H9 (cell line): ENCODE measurements around the gene LMF1. TPM values are rescaled to one million over a fixed set of nuclear protein-coding genes. Genes with fewer than 3 reads are reported as not detected.

Experiments used
- DNase-seq: peaks from one replicate; pipeline ENCODE4 v3.0.0-alpha.2; 2017
- H2AFZ ChIP-seq: one replicate; pipeline ENCODE4 v1.6.1; 2013; ENCODE audit warnings: mild to moderate bottlenecking, low read length, control low read depth, moderate library complexity
- H2AK5ac ChIP-seq: 2 replicates; pipeline ENCODE4 v1.6.1; 2013; ENCODE audit warnings: low read length, control low read depth, mixed read lengths; ENCODE audit not compliant: insufficient read length
- H2BK120ac ChIP-seq: one replicate; pipeline ENCODE4 v1.6.1; 2013; ENCODE audit warnings: low read depth, mild to moderate bottlenecking, low read length, control low read depth, inconsistent platforms; ENCODE audit not compliant: poor library complexity, severe bottlenecking
- H2BK12ac ChIP-seq: 2 replicates; pipeline ENCODE4 v1.6.1; 2013; ENCODE audit warnings: low read length, control low read depth, mixed read lengths, low read depth; ENCODE audit not compliant: insufficient read length
- H2BK15ac ChIP-seq: 2 replicates; pipeline ENCODE4 v1.6.1; 2013; ENCODE audit warnings: low read depth, low read length, control low read depth
- H2BK20ac ChIP-seq: one replicate; pipeline ENCODE4 v1.6.1; 2013; ENCODE audit warnings: low read depth, mild to moderate bottlenecking, low read length, control low read depth, inconsistent platforms; ENCODE audit not compliant: poor library complexity, severe bottlenecking
- H2BK5ac ChIP-seq: 2 replicates; pipeline ENCODE4 v1.6.1; 2013; ENCODE audit warnings: low read length, control low read depth, mixed read lengths; ENCODE audit not compliant: insufficient read length
- H3K14ac ChIP-seq: 2 replicates; pipeline ENCODE4 v1.6.1; 2013; ENCODE audit warnings: low read length, control low read depth; ENCODE audit not compliant: insufficient read depth
- H3K18ac ChIP-seq: 2 replicates; pipeline ENCODE4 v1.6.1; 2013; ENCODE audit warnings: low read depth, mild to moderate bottlenecking, mixed read lengths, low read length, control low read depth; ENCODE audit not compliant: insufficient read length
- H3K23ac ChIP-seq: 2 replicates; pipeline ENCODE4 v1.6.1; 2013; ENCODE audit warnings: low read length, control low read depth, mixed read lengths, low read depth; ENCODE audit not compliant: insufficient read length
- H3K23me2 ChIP-seq: 2 replicates; pipeline ENCODE4 v1.6.1; 2013; ENCODE audit warnings: low read depth, mild to moderate bottlenecking, mixed read lengths, low read length, control low read depth; ENCODE audit not compliant: insufficient read length, poor library complexity, severe bottlenecking
- H3K27ac ChIP-seq: 2 replicates; pipeline ENCODE4 v1.5.1; 2013; ENCODE audit warnings: low read length, control low read depth, mixed read lengths, low read depth; ENCODE audit not compliant: insufficient read length
- H3K27me3 ChIP-seq: 2 replicates; pipeline ENCODE4 v1.6.1; 2013; ENCODE audit warnings: low read length, control low read depth, inconsistent platforms; ENCODE audit not compliant: insufficient read depth
- H3K4ac ChIP-seq: 2 replicates; pipeline ENCODE4 v1.6.1; 2013; ENCODE audit warnings: low read depth, mild to moderate bottlenecking, control low read depth, inconsistent platforms, low read length, moderate library complexity
- H3K4me1 ChIP-seq: 2 replicates; pipeline ENCODE4 v1.6.1; 2013; ENCODE audit warnings: low read length, control low read depth, inconsistent platforms; ENCODE audit not compliant: insufficient read depth
- H3K4me2 ChIP-seq: 2 replicates; pipeline ENCODE4 v1.6.1; 2013; ENCODE audit warnings: low read length, control low read depth, mixed read lengths; ENCODE audit not compliant: insufficient read length, insufficient read depth
- H3K56ac ChIP-seq: 2 replicates; pipeline ENCODE4 v1.6.1; 2013; ENCODE audit warnings: low read depth, mild to moderate bottlenecking, mixed read lengths, low read length, control low read depth; ENCODE audit not compliant: insufficient read length
- H3K79me1 ChIP-seq: 2 replicates; pipeline ENCODE4 v1.6.1; 2013; ENCODE audit warnings: low read depth, mild to moderate bottlenecking, moderate library complexity, low read length, control low read depth, inconsistent platforms; ENCODE audit not compliant: insufficient read depth, poor library complexity, severe bottlenecking
- H3K79me2 ChIP-seq: 2 replicates; pipeline ENCODE4 v1.6.1; 2013; ENCODE audit warnings: low read length, control low read depth, inconsistent platforms; ENCODE audit not compliant: insufficient read depth
- H3K9ac ChIP-seq: 2 replicates; pipeline ENCODE4 v1.6.1; 2013; ENCODE audit warnings: low read length, control low read depth, mixed read lengths; ENCODE audit not compliant: insufficient read length; ENCODE audit errors: extremely low read depth
- H3K9me3 ChIP-seq: one replicate; pipeline ENCODE4 v1.6.1; 2013; ENCODE audit warnings: low read depth, low read length, inconsistent platforms; ENCODE audit not compliant: control insufficient read depth
- H3T11ph ChIP-seq: one replicate; pipeline ENCODE4 v1.6.1; 2013; ENCODE audit warnings: mild to moderate bottlenecking, low read length, control low read depth, inconsistent platforms
- H4K20me1 ChIP-seq: one replicate; pipeline ENCODE4 v1.6.1; 2013; ENCODE audit not compliant: control insufficient read depth, insufficient read length, insufficient read depth
- H4K5ac ChIP-seq: 2 replicates; pipeline ENCODE4 v1.6.1; 2013; ENCODE audit warnings: low read depth, mild to moderate bottlenecking, mixed read lengths, low read length, control low read depth; ENCODE audit not compliant: insufficient read length
- H4K8ac ChIP-seq: replicated peaks from 2 replicates; pipeline ENCODE4 v1.6.1; 2013; ENCODE audit warnings: low read length, control low read depth, mixed read lengths, low read depth; ENCODE audit not compliant: insufficient read length
- H4K91ac ChIP-seq: 2 replicates; pipeline ENCODE4 v1.6.1; 2013; ENCODE audit warnings: low read depth, mild to moderate bottlenecking, moderate library complexity, mixed read lengths, low read length, control low read depth; ENCODE audit not compliant: insufficient read length
- H3K27ac Mint-ChIP-seq, 3 experiments: 2 replicates in 2 of 3; 3 replicates in 1 of 3; pipeline ENCODE4 v1.8.0; 2020 to 2021; ENCODE audit warnings: mixed read lengths in 3 of 3, mild to moderate bottlenecking in 1 of 3, moderate library complexity in 1 of 3
- H3K27me3 Mint-ChIP-seq: 2 replicates; pipeline ENCODE4 v1.8.0; 2021; ENCODE audit warnings: low read depth, mild to moderate bottlenecking, moderate library complexity, mixed read lengths
- H3K36me3 Mint-ChIP-seq, 3 experiments: 2 replicates in 2 of 3; 3 replicates in 1 of 3; pipeline ENCODE4 v1.8.0; 2020 to 2021; ENCODE audit warnings: low read depth in 3 of 3, mixed read lengths in 3 of 3; ENCODE audit not compliant: insufficient read depth in 1 of 3
- H3K4me1 Mint-ChIP-seq, 2 experiments: 2 replicates each; pipeline ENCODE4 v1.8.0; 2020; ENCODE audit warnings: mixed read lengths in 2 of 2
- H3K4me3 Mint-ChIP-seq, 2 experiments: 2 replicates in 1 of 2; 3 replicates in 1 of 2; pipeline ENCODE4 v1.8.0; 2020 to 2021; ENCODE audit warnings: mild to moderate bottlenecking in 2 of 2, mixed read lengths in 2 of 2, moderate library complexity in 1 of 2
- H3K9me3 Mint-ChIP-seq, 2 experiments: 2 replicates in 1 of 2; 3 replicates in 1 of 2; pipeline ENCODE4 v1.8.0; 2020; ENCODE audit warnings: mild to moderate bottlenecking in 2 of 2, mixed read lengths in 2 of 2, moderate library complexity in 1 of 2
- WGBS: extraction: QIAGEN DNeasy Blood & Tissue Kit; methylation state at CpG from one replicate; pipeline ENCODE4 v1.1.7; 2013; ENCODE audit warnings: missing lambda C conversion rate, low lambda C conversion rate, mixed read lengths; ENCODE audit not compliant: insufficient read length; ENCODE audit errors: extremely low coverage; 5-methylcytosine and 5-hydroxymethylcytosine counted together
- total RNA-seq: library from RNA; stranded (reverse); gene quantifications from 2 replicates; pipeline ENCODE4 v1.2.1, GENCODE V29; 2021
- TF ChIP-seq, protein P1 (sequence below): fragments of 200-600 bp; sonication (generic); conservative IDR thresholded peaks from 3 replicates; pipeline ENCODE4 v1.8.0; 2021; ENCODE audit warnings: antibody characterized with exemption, mild to moderate bottlenecking

Gene LMF1
- total RNA-seq, 1 experiment from 2014 or later = 7.1 TPM

GRCh38 chr16:930511-930910 lies 40.3 kb downstream of the LMF1 start:
- H4K91ac ChIP-seq = no peak overlapping the region
- H2BK20ac ChIP-seq = no peak overlapping the region
- Mint-ChIP-seq H3K4me1 (peaks cover 8 to 11% of the 10 kb centered on the region in 2 experiments), H3K36me3 (peaks cover 8 to 12% (median 8%) of the 10 kb centered on the region in 3 experiments), H3K9me3 (peaks cover 14 to 16% of the 10 kb centered on the region in 2 experiments), H3K27me3 (peaks cover 15% of the 10 kb centered on the region), H3K4me3 (no peak overlapping the region), H3K27ac (peak overlapping the region in 1 of 3 experiments; percentile 72; a peak in 1 of 7 replicates)
- no peak overlapping the region for H3K18ac ChIP-seq
- no peaks in the 10 kb centered on the region for H3K23me2 ChIP-seq
- no peak overlapping the region for H4K8ac ChIP-seq
- H4K5ac ChIP-seq = no peak overlapping the region
- H3K4me2 ChIP-seq = no peak overlapping the region
- H3K4ac ChIP-seq = no peak overlapping the region
- no peak overlapping the region for H2BK12ac ChIP-seq
- no peak overlapping the region for H3T11ph ChIP-seq
- H3K9ac ChIP-seq = no peak overlapping the region
- H3K4me1 ChIP-seq = no peaks in the 10 kb centered on the region
- H2BK15ac ChIP-seq = no peak overlapping the region
- no peak overlapping the region for H3K14ac ChIP-seq
- H3K27me3 ChIP-seq = no peaks in the 10 kb centered on the region
- H2AFZ ChIP-seq = no peak overlapping the region
- no peak overlapping the region for H3K23ac ChIP-seq
- H2BK120ac ChIP-seq = no peak overlapping the region
- peaks cover 8% of the 10 kb centered on the region for H3K9me3 ChIP-seq
- H3K79me1 ChIP-seq = no peaks in the 10 kb centered on the region
- no peaks in the 10 kb centered on the region for H3K79me2 ChIP-seq
- no peak overlapping the region for H2BK5ac ChIP-seq
- no peak overlapping the region for H3K56ac ChIP-seq
- H2AK5ac ChIP-seq = no peak overlapping the region
- no peak overlapping the region for H3K27ac ChIP-seq
- H4K20me1 ChIP-seq = peaks cover 3% of the 10 kb centered on the region
- TF ChIP-seq, protein P1, sequence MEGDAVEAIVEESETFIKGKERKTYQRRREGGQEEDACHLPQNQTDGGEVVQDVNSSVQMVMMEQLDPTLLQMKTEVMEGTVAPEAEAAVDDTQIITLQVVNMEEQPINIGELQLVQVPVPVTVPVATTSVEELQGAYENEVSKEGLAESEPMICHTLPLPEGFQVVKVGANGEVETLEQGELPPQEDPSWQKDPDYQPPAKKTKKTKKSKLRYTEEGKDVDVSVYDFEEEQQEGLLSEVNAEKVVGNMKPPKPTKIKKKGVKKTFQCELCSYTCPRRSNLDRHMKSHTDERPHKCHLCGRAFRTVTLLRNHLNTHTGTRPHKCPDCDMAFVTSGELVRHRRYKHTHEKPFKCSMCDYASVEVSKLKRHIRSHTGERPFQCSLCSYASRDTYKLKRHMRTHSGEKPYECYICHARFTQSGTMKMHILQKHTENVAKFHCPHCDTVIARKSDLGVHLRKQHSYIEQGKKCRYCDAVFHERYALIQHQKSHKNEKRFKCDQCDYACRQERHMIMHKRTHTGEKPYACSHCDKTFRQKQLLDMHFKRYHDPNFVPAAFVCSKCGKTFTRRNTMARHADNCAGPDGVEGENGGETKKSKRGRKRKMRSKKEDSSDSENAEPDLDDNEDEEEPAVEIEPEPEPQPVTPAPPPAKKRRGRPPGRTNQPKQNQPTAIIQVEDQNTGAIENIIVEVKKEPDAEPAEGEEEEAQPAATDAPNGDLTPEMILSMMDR = no peak
- no CpG with 5 or more reads among the region's 17 CpGs for WGBS
- no peak for DNase-seq
